ENCODE measurements around the gene EPS8.

DNA sequence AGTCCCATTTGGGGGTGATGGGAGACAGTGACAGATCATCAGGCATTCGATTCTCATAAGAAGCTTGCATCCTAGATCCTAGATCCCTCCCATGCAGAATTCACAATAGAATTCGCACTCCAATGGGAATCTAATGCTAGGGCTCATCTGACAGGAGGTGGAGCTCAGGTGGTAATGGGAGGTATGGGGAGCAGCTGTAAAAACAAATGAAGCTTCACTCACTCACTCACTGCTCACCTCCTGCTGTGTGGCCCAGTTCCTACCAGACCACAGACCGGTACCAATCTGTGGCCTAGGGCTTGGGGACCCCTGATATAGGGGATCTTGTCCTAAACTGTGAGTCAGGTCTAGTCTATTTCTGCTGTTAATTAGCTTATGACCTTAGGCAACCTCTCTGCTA is 40.1 kb upstream of the EPS8 start:
- TF ChIP-seq POLR2AphosphoS5 (IDR thresholded peaks at IDR 0.05; ENCODE audit: low read depth, low read length) (no peak), SIN3A (IDR thresholded peaks at IDR 0.05; ENCODE audit: borderline replicate concordance, insufficient read depth, low read length) (no peak)
- TF ChIP-seq, protein P1, sequence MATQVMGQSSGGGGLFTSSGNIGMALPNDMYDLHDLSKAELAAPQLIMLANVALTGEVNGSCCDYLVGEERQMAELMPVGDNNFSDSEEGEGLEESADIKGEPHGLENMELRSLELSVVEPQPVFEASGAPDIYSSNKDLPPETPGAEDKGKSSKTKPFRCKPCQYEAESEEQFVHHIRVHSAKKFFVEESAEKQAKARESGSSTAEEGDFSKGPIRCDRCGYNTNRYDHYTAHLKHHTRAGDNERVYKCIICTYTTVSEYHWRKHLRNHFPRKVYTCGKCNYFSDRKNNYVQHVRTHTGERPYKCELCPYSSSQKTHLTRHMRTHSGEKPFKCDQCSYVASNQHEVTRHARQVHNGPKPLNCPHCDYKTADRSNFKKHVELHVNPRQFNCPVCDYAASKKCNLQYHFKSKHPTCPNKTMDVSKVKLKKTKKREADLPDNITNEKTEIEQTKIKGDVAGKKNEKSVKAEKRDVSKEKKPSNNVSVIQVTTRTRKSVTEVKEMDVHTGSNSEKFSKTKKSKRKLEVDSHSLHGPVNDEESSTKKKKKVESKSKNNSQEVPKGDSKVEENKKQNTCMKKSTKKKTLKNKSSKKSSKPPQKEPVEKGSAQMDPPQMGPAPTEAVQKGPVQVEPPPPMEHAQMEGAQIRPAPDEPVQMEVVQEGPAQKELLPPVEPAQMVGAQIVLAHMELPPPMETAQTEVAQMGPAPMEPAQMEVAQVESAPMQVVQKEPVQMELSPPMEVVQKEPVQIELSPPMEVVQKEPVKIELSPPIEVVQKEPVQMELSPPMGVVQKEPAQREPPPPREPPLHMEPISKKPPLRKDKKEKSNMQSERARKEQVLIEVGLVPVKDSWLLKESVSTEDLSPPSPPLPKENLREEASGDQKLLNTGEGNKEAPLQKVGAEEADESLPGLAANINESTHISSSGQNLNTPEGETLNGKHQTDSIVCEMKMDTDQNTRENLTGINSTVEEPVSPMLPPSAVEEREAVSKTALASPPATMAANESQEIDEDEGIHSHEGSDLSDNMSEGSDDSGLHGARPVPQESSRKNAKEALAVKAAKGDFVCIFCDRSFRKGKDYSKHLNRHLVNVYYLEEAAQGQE (IDR thresholded peaks at IDR 0.05; ENCODE audit: insufficient read depth in 1 of 2, low read depth in 2 of 2, low read length in 2 of 2): no peak

Measured in PFSK-1 (cell line).